ENCODE data around the gene AGRN. TPM values are rescaled to one million over a fixed set of nuclear protein-coding genes. Genes with fewer than 3 reads are reported as not detected.
"Not testable (repeated sequence)": the region's sequence is repeated elsewhere in the genome, so short reads cannot be mapped to it uniquely, and the experiment has no call there.

Gene AGRN
- total RNA-seq, 1 donor from 2014 or later = 68.4 TPM

DNA sequence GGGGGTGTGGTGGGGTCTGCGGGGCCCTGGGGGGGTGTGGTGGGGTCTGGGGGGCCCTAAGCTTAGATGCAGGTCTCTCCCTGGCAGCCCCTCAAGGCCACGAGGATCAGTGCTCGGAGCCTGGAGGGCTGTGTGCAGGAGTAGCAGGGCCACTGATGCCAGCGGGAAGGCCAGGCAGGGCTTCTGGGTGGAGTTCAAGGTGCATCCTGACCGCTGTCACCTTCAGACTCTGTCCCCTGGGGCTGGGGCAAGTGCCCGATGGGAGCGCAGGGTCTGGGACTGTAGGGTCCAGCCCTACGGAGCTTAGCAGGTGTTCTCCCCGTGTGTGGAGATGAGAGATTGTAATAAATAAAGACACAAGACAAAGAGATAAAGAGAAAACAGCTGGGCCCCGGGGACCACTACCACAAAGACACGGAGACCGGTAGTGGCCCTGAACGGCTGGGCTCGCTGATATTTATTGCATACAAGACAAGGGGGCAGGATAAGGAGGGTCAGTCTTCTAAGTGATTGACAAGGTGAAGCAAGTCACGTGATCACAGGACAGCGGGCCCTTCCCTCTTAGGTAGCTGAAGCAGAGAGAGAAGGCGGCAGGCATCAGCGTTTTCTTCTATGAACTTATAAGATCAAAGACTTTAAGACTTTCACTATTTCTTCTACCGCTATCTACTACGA lies 45.5 kb downstream of the AGRN start:
- no peak for DNase-seq (ENCODE audit: low spot score)

DNA sequence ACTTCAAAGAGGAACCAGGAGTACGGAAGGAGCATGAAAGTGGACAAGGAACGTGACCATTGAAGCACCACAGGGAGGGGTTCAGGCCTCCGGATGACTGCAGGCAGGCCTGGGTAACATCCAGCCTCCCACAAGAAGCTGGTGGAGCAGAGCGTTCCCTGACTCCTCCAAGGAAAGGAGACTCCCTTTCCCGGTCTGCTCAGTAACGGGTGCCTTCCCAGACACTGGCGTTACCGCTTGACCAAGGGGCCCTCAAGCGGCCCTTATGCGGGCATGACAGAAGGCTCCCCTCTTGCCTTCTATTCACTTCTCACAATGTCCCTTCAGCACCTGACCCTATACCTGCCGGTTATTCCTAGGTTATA lies 46.0 kb downstream of the AGRN start:
- DNase-seq (ENCODE audit: low spot score) = not testable (repeated sequence)

DNA sequence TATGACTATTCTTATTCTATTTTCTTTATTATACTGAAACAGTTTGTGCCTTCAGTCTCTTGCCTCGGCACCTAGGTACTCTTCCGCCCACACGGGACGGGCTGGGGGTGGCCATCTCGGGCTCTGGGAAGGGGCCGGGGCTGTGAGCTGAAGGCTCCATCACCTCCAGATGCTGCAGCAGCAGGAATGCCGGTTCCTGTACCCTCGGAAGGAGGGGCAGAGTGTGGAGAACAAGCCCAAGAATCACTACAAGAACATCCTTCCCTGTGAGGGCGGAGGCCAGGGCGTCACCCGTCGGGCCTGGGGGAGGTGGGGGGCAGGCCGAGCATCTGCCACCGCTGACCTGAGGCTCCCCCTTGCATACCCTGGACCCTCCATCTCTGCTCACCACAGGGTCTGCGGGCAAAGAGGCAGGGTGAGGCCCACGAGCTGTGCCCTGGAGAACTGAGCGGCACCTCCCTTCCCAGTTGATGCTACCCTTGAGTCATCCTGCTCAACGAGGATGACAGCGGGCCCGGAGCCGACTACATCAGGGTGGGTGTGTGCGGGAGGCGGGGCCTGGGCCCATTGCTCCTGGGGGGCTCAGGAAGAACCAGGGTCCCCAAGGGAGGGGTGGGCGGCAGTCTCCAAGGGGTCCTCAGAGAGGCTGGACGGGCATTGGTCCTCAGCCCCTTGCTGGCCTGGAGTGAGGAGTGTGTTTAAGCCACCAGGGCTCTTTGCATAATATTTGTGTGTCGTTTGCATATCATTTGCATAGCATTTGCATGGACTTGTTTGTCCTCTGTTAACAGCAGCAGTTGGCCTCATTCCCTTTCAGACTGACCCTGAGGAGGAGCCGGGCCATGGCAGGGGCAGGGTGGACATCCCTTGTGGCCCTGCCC lies 46.7 kb downstream of the AGRN start:
- no peak for DNase-seq (ENCODE audit: low spot score)

DNA sequence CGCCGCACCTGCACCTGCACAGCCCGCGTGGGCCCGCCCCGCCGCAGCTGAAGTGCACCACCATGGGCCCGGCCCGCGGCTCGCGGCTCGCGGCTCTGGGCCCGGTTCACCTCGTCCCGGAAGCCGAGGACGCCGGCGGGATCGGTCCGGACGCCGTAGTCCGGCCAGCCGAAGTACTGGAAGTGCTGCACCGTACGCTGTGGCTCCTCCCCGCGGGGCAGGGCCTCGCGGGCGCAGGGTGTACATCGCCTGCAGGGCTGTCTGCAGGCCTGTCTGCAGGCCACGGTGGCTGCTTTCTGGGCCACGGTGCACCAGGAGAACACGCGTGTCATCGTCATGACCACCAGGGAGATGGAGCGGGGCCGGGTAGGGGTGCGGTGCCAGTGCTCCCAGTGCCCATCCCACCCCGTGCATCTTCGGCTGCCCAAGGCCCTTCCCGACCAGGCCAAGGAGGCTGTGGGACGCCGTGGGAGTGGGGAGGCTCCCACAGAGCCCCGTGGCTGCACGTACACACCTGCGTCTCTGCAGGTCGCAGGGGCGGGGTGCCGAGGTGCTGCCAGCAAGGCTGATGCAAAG lies 47.5 kb downstream of the AGRN start:
- no peak for DNase-seq (ENCODE audit: low spot score)

DNA sequence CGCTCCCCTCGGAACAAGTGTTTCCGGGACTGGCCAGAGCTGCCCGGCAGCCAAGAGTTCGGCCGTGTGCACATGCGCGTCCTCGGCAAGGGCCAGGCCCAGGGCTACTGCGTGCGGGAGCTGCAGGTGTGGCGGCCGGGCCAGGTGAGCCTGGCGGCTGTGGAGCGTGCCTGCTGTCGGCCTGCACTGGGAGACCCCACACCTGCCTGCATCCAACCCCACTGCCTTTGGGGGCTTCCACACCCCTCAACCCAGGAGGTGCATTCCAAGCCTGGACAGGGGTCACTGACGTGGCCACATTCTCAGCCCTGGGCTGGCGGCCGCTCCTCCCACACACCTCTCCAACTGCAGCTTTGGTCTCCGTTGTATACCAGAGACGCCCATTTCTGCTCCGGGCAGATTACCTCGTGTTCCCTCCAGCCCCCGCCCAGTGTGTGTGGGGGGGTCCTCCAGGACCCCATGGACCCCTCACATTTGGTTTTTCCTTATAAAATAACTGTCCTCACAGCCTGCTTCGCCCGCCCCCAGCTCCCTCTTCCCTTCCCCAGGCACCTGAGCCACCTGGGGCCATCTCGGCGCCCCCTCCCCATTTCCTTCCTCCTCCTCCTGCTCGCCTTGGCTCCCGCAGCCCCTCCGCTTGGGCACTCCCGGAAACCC lies 48.1 kb downstream of the AGRN start:
- DNase-seq (ENCODE audit: low spot score) = no peak

DNA sequence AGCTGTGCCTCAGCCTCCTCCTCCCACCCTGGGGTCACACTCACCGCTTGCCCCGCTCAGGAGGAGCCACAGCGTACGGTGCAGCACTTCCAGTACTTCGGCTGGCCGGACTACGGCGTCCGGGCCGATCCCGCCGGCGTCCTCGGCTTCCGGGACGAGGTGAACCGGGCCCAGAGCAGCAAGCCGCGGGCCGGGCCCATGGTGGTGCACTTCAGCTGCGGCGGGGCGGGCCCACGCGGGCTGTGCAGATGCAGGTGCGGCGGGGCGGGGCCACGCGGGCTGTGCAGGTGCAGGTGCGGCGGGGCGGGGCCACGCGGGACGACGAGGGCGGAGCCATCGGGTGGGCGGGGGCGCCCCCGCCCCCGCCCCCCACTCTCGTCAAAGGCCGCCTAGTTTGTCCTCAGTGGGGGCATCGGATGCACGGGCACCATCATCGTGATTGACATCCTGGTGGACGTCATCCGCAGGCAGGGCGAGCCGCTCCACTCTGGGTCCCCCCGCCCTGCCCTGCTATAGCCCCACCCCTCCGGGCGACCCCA lies 48.7 kb downstream of the AGRN start:
- no peak for DNase-seq (ENCODE audit: low spot score)

DNA sequence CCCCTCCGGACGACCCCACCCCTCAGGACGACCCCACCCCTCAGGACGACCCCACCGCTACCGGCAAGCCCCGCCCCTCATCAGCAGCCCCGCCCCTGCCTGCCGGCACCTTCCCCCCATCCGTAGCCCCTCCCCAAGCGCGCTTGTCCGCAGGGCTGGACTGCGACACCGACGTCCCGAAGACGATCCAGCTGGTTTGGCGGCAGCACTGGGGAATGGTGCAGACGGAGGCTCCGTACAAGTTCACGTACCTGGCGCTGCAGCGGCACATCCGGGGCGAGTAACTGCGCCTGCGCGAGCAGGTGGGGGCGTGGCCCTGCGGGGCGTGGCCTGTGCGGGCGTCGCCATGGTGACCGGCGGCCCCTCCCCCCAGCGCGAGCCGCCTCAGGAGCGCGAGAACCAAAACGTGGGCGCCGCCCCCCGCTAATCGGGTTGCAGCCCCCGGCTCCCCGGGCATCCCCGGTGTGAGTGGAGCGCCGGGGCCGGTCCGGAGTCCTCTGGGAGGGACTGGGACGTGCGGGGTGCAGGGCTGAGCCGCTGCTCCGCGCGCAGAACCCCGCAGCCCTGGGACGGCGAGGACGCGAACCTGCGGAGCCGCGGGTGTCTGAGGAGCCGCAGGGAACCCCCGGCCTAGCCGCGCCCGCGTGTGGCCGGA lies 49.3 kb downstream of the AGRN start:
- DNase-seq (ENCODE audit: low spot score) = peak; percentile 47

- no peak for DNase-seq (ENCODE audit: low spot score)
Measured at GRCh38 chr1:1069711-1070676, 50.1 kb downstream of the AGRN start.

GRCh38 chr1:1071486-1072298 lies 51.8 kb downstream of the AGRN start:
- no peak for DNase-seq (ENCODE audit: low spot score)

GRCh38 chr1:1072299-1072848 lies 52.5 kb downstream of the AGRN start:
- DNase-seq (ENCODE audit: low spot score) = no peak

- no peak for DNase-seq (ENCODE audit: low spot score)
Measured at GRCh38 chr1:1072849-1073742, 53.2 kb downstream of the AGRN start.

DNA sequence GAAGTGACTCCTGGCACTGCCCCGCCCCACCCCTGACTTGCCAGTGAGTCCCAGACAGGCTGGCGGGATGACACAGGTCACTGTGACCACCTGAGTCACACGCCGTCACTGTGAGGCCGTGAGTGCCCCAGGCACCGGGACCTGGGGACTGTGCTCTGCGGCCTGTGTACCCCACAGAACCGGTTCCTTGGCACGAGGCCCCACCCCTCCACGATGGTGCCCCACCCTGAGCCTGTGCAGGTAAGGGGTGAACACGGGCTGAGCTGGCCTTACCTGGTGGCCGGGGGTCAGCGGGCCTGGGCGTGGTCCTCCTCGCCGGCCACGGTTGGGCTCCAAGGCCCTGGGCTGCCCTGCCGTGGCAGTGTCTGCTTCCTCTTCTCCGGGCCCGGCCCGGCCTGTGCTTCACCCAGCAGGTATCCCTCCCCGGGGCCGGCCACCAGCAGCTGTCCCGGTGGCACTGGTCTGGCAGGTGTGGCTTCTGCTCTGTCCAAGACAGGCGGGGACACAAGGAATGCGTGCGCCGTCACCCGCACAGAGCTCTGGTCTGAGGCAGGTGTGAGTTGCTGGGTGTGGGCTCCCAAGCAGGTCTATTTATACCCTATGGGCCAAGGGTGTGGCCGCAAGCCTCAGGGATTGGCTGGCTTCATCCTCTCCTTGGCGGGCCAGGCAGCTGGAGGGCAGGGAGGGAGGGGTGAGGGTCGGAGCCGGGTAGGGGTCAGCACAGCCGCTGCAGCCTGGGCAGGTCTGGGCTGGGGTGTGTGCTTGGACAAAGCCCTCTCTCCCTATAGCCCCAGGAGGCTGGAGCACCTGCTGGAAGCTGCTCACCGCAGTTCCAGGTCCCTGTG lies 54.0 kb downstream of the AGRN start, which contains the start of gene RNF223:
RNF223 (minus strand) TSS at position 564 of the 845 bp plus-strand sequence. CDS start 1,740 bp downstream, outside the sequence.
- DNase-seq (ENCODE audit: low spot score) = no peak

- no peak for DNase-seq (ENCODE audit: low spot score)
Measured at GRCh38 chr1:1074631-1075147, 54.8 kb downstream of the AGRN start.

DNA sequence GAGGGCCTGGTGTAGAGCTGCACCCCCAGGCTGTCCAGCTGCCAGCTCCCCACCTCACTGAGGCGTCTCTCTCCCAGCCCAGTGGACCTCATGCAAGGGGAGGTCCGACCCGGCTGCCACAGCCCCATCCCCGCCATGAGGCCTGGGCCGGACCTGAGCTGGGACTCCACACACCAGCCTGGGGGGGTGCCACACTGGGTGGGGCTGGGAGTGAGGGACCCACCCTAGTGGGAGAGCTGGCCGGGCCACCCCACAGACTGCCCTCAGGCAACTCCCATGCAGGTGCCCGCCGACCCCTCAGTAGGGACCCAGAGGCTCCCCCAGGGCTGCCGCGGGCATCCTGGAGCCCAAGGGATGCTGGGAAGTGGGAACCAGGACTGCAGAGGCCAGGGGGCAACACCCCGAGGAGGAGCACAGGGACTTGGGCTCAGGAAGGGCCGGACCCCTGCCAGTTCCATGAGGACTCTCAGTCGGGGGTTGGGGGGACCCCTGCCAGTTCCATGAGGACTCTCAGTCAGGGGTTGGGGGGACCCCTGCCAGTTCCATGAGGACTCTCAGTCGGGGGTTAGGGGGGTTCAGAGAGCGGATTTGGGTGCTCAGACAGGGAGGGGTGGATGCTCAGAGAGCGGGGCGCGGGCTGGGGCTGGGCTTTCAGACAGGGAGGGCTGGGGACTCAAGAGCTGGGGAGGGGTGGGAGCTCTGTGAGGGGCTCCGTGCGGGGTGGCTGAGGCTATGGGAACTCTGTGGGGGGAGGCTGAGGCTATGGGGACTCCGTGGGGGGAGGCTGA lies 55.4 kb downstream of the AGRN start:
- DNase-seq (ENCODE audit: low spot score) = no peak

DNA sequence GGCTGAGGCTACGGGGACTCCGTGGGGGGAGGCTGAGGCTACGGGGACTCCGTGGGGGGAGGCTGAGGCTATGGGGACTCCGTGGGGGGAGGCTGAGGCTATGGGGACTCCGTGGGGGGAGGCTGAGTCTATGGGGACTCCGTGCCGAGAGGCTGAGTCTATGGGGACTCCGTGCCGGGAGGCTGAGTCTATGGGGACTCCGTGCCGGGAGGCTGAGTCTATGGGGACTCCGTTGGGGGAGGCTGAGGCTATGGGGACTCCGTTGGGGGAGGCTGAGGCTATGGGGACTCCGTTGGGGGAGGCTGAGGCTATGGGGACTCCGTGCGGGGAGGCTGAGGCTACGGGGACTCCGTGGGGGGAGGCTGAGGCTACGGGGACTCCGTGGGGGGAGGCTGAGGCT lies 57.5 kb downstream of the AGRN start:
- not testable (repeated sequence) for DNase-seq (ENCODE audit: low spot score)

Data from umbilical cord (tissue), 2 donors.